ENCODE data around the gene AFAP1.

DNA sequence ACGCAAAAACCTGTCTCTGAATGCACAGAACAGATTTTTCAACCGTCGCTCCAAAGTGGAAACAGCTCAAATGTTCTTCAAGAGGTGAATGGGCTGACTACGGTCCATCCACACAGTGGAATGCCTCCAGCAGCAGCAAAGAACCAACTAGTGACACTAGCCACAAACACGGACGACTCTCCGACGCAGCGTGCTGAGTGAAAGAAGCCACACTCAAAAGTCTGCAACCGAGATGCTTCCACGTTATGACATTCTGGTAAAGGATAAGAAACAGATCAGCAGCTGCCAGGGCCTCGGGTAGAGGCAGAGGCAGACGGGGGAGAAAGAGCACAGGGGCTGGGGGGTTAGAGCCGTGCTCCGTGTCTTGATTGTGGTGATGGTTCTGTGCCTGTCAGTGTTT is 125.2 kb downstream of the AFAP1 start:
- TF ChIP-seq, protein P1, sequence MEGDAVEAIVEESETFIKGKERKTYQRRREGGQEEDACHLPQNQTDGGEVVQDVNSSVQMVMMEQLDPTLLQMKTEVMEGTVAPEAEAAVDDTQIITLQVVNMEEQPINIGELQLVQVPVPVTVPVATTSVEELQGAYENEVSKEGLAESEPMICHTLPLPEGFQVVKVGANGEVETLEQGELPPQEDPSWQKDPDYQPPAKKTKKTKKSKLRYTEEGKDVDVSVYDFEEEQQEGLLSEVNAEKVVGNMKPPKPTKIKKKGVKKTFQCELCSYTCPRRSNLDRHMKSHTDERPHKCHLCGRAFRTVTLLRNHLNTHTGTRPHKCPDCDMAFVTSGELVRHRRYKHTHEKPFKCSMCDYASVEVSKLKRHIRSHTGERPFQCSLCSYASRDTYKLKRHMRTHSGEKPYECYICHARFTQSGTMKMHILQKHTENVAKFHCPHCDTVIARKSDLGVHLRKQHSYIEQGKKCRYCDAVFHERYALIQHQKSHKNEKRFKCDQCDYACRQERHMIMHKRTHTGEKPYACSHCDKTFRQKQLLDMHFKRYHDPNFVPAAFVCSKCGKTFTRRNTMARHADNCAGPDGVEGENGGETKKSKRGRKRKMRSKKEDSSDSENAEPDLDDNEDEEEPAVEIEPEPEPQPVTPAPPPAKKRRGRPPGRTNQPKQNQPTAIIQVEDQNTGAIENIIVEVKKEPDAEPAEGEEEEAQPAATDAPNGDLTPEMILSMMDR (optimal IDR thresholded peaks at IDR 0.05 in 1 of 3, IDR thresholded peaks at IDR 0.05 in 1 of 3, conservative IDR thresholded peaks at IDR 0.05 in 1 of 3; ENCODE audit: extremely low read depth in 1 of 3, insufficient read depth in 2 of 3, low read length in 3 of 3): no peak
- no peak for TF ChIP-seq EZH2 (IDR thresholded peaks at IDR 0.05; ENCODE audit: low read length)
